NCI-H460 (cell line): ENCODE measurements around the gene PURB. TPM values are rescaled to one million over a fixed set of nuclear protein-coding genes. Genes with fewer than 3 reads are reported as not detected.
A peak's percentile ranks its signal among the peaks of the same experiment; 100 is the strongest.
"Not testable (repeated sequence)": the region's sequence is repeated elsewhere in the genome, so short reads cannot be mapped to it uniquely, and the experiment has no call there.

Experiments used
- DNase-seq: peaks from one replicate; pipeline ENCODE4 v3.0.0-alpha.2; 2016; ENCODE audit warnings: low read depth; ENCODE audit errors: extremely low read depth
- total RNA-seq: library from RNA; depleted of rRNA; stranded (reverse); fragments of >200 nt; shearing (Covaris generic); gene quantifications from 2 replicates; pipeline ENCODE4 v1.2.3, GENCODE V29; 2014

The PURB gene
- total RNA-seq, 1 experiment from 2014 or later: 17.9 TPM

GRCh38 chr7:44893710-44894234 lies 8.4 kb upstream of the PURB start:
- DNase-seq: no peak

- no peak for DNase-seq
Observed at GRCh38 chr7:44891791-44892190, 6.5 kb upstream of the PURB start.

- no peak for DNase-seq
Observed at GRCh38 chr7:44891372-44891771, 6.0 kb upstream of the PURB start.

DNA sequence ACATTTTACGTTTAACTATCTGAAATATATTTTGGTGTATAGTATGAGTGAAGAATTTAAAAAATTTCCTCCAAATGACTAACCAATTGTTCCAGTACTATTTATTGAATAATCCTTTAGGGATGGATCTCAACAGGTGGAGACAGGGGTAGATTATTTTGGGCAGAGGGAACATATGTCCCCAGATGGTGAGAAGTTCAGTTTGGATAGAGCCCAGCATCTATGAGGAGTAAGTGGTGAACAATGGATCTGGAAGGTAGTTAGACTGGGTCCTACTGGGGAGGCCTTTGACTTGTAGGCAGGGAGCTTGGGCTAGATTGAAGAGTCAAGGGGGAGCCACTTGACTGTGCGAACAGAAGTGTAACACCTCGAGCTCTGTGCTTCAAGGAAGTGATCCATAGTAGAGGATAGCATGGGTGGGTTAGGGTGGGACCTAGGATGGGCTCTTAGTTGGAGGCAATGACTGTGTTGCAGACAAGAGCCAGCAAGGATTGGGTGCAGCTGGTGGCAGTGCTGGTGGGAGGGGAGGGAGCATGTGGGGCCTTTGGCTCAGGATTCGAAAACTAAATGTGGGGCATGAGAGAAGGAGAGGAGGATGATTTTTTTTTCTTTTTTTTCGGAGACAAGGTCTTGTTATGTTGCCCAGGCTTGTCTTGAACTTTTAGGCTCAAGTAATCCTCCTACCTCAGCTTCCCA lies 3.9 kb upstream of the PURB start:
- no peak for DNase-seq

DNA sequence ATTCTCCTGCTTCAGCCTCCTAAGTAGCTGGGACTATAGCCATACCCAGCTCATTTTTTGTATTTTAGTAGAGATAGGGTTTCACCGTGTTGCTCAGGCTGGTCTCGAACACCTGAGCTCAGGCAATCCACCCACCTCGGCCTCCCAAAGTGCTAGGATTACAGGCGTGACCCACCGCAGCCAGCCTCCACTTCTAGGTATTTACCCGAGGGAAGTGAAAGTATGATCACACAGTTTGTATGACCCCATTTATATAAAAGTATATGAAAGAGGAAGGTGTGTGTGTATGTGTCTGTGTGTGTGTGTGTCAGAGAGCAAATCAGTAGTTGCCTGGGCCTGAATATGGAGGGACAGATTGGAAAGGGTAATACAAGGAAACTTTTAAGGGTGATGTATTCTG lies 2.0 kb upstream of the PURB start:
- DNase-seq: no peak

- DNase-seq: peak; percentile 15
Observed at GRCh38 chr7:44884621-44885393, 523 bp downstream of the PURB start.

DNA sequence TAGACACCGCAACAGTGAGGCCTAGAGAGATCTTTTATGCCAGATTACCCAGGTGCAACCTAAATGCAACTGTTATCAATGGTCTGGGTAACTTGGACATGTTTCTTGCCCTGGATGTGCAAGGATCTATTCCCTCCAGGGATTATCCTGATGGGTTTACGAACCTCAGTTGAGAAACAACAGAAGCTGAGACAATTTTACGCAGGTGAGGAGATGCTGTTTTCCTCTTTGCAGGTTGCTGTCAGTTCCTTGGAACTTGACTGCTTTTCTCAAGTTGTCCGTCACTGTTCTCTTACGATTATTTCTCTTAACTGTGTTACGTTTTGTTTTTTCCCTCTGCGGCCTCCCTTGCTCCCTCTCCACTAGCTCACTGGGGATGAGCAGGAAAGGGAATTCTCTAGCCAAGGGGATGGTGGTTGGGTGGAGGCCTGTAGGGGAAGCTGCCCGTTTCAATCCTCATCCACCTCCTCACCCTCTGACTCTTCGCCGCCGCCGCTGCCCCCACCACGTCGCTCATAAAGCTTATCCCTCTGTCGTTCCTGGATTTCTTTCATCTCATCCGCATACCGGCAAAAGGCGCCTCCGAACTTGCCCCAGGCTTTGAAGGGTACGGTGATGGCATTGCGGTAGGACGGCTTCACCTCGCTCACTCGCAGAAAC lies 1.2 kb downstream of the PURB start:
- no peak for DNase-seq

DNA sequence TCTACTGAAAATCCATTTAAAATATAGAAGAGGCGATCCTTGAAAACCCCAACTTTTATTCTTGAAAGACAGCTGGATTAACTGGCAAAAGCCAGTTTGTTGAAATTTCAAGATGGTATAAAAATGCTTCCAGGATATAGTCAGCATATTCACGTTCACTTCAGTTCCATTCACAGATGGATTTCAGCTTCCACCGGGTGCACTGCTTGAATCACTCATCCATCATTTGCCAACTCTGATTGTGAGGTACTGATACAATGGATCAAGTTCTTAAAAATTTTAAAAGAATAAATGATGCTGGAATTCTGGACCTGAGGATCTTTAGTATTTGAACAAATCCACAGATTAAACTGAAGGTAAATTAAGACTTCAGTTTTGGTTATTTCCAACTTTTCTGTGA lies 2.4 kb downstream of the PURB start:
- no peak for DNase-seq

DNA sequence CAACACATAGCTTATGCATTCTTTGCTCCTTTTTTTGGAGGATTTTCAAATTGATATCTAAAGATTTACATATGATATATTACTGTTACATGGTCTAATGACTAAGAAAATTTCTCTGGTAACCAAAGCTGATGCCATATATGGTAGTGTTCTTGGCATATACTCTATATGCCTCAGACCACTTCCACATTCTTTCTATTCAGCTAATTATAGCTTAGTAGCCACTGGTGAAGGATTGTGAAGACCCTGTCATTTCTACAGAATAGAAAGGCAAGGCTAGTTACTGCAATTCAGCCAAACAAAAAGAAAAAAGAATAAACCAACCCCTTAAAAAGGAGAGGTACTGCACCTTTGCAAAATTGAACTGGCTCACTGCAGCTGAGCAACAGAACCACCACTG lies 3.7 kb downstream of the PURB start:
- DNase-seq: no peak

GRCh38 chr7:44881066-44881600 lies 4.2 kb downstream of the PURB start:
- no peak for DNase-seq

DNA sequence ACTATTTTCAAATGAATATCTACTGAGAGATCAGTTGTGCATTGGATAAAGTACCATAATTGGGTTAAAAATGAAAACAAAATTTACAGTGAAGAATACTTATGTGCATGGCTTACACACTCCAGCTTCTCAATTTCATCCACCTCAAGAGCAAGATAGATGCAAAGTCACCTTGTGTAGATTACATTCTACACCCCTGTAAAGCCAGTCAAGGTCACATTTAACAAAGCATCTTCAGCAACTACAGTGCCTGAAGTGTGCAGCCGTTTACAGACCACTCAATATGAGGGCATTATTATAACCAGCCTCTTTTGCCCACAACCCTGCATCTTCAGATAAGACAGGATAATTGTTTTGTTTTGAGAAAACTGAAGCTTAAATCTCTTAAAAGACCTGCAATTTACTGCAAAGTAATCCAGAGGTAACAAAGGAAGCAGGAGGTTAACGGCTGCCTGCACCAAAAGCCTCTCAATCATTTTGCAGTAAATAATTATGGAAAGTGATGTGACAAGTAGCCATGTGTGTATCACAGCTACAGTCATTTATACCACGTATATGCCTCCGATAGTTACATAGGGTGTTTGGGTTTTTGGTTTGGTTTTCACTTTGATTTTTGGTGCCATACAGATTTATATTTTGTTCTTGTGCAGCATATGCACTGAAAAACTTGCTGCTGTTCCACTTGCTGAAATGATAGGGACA lies 4.9 kb downstream of the PURB start:
- DNase-seq: no peak

DNA sequence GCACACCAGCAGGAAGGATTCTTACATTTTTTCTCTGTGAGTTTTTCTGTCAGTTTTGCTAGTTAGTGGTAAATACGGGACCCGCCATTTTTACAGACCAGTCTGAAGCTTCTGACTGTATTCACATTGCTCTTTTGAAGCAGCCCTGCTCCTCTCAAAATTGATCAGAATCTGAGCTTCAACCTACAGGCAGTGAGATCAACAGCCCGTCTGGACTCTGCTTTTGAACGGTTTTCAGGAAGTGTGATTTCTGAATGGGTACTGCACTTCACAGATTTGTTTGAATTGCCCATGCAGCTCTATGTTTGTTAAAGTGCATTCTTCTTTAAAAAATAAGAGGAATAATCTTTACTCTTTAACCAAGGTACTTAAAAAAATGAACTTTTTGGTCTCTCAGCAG lies 8.9 kb downstream of the PURB start:
- DNase-seq: no peak

- no peak for DNase-seq
Observed at GRCh38 chr7:44875241-44875640, 10.1 kb downstream of the PURB start.

DNA sequence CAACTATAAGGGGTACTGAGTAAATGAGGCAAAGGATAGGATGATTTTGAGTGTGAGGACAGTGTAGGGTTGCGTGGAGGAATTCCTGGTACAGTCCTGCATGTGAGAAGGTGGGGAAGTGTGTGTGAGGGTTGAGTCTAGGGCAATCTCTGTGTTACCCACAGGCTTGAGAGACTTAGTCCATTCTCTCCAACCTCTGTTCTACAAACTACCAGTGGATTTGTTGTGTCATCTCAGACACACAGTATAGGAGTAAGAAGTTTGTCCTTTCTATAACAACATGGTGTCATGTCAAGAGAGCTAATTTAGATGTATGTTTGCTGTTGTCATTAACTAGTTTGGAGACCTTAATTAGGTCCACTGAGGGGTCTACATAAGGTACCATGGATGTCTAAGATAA lies 12.5 kb downstream of the PURB start:
- DNase-seq: no peak

DNA sequence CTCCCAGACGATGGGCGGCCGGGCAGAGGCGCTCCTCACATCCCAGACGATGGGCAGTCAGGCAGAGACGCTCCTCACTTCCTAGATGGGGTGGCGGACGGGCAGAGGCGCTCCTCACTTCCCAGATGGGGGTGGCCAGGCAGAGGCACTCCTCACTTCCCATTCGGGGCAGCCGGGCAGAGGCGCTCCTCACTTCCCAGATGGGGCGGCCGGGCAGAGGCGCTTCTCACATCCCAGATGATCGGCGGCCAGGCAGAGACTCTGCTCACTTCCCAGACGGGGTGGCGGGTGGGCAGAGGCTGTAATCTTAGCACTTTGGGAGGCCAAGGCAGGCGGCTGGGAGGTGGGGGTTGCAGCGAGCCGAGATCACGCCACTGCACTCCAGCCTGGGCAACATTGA lies 13.4 kb downstream of the PURB start:
- not testable (repeated sequence) for DNase-seq

GRCh38 chr7:44870780-44871179 lies 14.6 kb downstream of the PURB start:
- not testable (repeated sequence) for DNase-seq

GRCh38 chr7:44870336-44870735 lies 15.0 kb downstream of the PURB start:
- DNase-seq: not testable (repeated sequence)

DNA sequence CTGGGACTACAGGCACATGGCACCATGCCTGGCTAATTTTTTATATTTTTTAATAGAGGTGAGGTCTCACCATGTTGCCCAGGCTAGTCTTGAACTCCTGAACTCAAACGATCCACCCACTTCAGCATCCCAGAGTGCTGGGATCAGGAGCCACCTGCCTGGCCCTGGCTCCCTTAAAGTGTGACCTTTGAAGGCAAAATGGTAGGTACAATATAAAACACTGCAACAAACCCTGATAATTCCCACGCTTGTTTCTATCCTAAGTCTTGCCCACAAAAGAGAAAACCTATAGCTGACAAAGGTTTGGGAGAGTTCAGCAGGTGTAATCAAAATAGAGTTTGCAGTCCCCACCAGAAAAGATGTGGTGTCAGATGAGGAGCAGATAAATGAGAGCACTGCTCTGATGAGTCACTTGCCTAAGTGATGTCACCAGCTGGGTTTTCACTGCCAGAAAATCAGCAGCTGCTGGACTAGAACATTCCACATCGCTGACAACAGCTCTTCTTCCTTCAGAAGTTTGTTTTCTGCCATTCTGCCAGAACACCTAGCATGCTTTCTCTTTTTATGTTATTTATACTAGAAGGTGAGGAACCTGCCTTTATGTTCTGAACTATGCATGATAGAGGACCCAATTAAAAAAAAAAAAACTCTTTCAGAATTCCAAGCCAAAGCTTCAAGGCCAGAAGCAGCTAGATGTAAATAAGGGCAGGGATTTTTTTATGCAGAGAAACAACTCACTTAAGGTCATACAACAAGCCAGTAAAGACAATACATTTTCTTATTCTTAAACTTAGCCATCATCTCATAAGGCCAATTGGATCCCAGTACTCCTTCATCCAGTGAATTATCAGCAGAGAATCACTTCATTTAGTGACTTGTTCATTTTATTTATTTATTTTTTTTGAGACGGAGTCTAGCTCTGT lies 18.0 kb downstream of the PURB start:
- DNase-seq: peak; percentile 40

- not testable (repeated sequence) for DNase-seq
Observed at GRCh38 chr7:44861949-44862348, 23.4 kb downstream of the PURB start.

- no peak for DNase-seq
Observed at GRCh38 chr7:44858161-44858560, 27.2 kb downstream of the PURB start.
